Neural progenitor cell (in vitro differentiated cells): ENCODE measurements around the gene SLC46A2.

Experiments
- EZH2 ChIP-seq: fragments of 200-600 bp; sonication (generic); IDR thresholded peaks from 2 replicates; pipeline ENCODE4 v1.6.1; 2017; ENCODE audit warnings: antibody characterized with exemption, mild to moderate bottlenecking, moderate library complexity
- EZH2phosphoT487 ChIP-seq: fragments of 200-600 bp; sonication (generic); IDR thresholded peaks from 2 replicates; pipeline ENCODE4 v1.6.1; 2017; ENCODE audit warnings: antibody characterized with exemption
- TF ChIP-seq, protein P1 (sequence below): fragments of 200-600 bp; sonication (generic); IDR thresholded peaks from 2 replicates; pipeline ENCODE4 v1.5.1; 2017; ENCODE audit warnings: antibody characterized with exemption, mild to moderate bottlenecking

DNA sequence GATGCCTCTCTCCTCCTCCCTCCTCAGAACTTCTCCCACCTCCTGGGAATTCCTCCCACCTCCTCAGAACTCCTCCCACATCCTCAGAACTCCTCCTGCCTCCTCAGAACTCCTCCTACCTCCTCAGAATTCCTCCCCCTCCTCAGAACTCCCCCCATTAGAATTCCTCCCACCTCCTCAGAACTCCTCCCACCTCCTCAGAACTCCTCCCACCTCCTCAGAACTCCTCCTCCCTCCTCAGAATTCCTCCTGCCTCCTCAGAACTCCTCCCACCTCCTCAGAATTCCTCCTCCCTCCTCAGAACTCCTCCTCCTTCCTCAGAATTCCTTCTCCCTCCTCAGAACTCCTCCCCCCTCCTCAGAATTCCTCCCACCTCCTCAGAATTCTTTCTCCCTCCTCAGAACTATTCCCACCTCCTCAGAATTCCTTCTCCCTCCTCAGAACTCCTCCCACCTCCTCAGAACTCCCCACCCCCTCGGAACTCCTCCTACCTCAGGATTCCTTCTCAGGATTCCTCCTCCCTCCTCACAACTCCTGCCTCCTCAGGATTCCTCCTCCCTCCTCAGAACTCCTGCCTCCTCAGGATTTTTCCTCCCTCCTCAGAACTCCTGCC, 23.9 kb downstream of the SLC46A2 start:
- TF ChIP-seq, protein P1, sequence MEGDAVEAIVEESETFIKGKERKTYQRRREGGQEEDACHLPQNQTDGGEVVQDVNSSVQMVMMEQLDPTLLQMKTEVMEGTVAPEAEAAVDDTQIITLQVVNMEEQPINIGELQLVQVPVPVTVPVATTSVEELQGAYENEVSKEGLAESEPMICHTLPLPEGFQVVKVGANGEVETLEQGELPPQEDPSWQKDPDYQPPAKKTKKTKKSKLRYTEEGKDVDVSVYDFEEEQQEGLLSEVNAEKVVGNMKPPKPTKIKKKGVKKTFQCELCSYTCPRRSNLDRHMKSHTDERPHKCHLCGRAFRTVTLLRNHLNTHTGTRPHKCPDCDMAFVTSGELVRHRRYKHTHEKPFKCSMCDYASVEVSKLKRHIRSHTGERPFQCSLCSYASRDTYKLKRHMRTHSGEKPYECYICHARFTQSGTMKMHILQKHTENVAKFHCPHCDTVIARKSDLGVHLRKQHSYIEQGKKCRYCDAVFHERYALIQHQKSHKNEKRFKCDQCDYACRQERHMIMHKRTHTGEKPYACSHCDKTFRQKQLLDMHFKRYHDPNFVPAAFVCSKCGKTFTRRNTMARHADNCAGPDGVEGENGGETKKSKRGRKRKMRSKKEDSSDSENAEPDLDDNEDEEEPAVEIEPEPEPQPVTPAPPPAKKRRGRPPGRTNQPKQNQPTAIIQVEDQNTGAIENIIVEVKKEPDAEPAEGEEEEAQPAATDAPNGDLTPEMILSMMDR, result no peak
- TF ChIP-seq EZH2 (no peak), EZH2phosphoT487 (no peak)
